ENCODE results near the gene MOB3B. TPM values are rescaled to one million over a fixed set of nuclear protein-coding genes. Genes with fewer than 3 reads are reported as not detected.

Gene MOB3B
- total and polyA plus RNA-seq, 2 of the 13 experiments (the other 11 are each of a cell fraction or from before 2014, with no cell fraction given) = 0.03 to 0.09 TPM

- BruUV-seq (replicated peaks) = no TSS peak
- CTCF ChIA-PET (ENCODE audit: low intra/inter-chr PET ratio, low total read pairs) = no interaction called here
- intact Hi-C loops (cut with micrococcal nuclease; ENCODE audit: unreplicated experiment) = no loop called here
Observed at GRCh38 chr9:27554712-27555111, 25.1 kb upstream of the MOB3B start.

DNA sequence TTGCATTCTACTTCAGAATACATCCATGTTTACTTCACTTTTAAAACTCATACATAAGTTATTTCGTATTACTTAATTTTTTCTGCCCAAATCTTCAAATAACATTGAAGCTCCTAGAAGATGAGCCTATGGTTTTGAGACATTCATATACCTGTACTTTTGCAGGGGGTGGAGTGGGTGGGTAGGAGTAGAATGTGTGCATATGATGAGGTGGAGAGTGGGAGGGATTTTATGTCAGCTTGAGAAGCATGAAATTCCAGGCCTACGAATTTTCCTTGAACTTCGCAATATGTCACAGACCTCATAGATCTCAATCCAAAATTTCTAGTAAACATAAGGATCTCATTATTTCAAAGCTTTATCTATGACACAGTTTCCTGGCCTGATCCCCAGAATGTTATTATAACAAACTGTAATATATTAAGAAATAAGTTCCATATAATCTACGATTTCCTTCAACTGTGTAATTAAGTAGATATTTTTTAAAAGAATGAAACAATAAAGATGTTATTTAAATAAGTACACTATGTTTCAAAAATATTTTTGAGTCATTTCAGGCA lies 19.7 kb upstream of the MOB3B start:
- no peaks in the 10 kb centered on the region for H3K79me2 ChIP-seq (ENCODE audit: insufficient read depth, low read length)
- no peak overlapping the region for H2AFZ ChIP-seq (ENCODE audit: low read length)
- H3K4me3 ChIP-seq (replicated peaks in 1 of 3; ENCODE audit: insufficient read depth in 1 of 3, low read depth in 2 of 3, low read length in 3 of 3) = no peak overlapping the region
- BruUV-seq (replicated peaks) = no TSS peak
- no peak overlapping the region for H3K4me2 ChIP-seq (ENCODE audit: low read depth, low read length)
- H3K36me3 ChIP-seq (replicated peaks in 1 of 2; ENCODE audit: control insufficient read depth in 1 of 2, insufficient read depth in 2 of 2, low read length in 2 of 2) = no peaks in the 10 kb centered on the region
- H3K27ac ChIP-seq (ENCODE audit: extremely low read length, insufficient read depth, low read length) = no peak overlapping the region
- H3K9ac ChIP-seq (ENCODE audit: insufficient read depth, low read depth, low read length) = no peak overlapping the region
- DNase-seq (ENCODE audit: low spot score) = no peak
- no peaks in the 10 kb centered on the region for H4K20me1 ChIP-seq (ENCODE audit: insufficient read depth, low read length)
- ATAC-seq = no peak
- CTCF ChIA-PET (ENCODE audit: low intra/inter-chr PET ratio, low total read pairs) = interaction anchor here (2.2 kb wide), 1 partner anchor 216 kb away, joined by 21 read pairs; no protein-coding TSS in a partner anchor
- in situ Hi-C loops (cut with HindIII; ENCODE audit: extremely low pct_ligation_motif_present, low pct_unique_long_range_greater_than_20kb) (no loop called here), intact Hi-C loops (cut with micrococcal nuclease; ENCODE audit: unreplicated experiment) (loop anchor here (5.0 kb wide), 1 partner anchor 302 kb away; no protein-coding TSS in a partner anchor)
- no peak for TF ChIP-seq ZNF33B (CRISPR knock-in tag; IDR thresholded peaks at IDR 0.05)
- TF ChIP-seq KLF15 (CRISPR knock-in tag; IDR thresholded peaks at IDR 0.05; ENCODE audit: borderline replicate concordance) = no peak
- TF ChIP-seq ELF1 (CRISPR knock-in tag; IDR thresholded peaks at IDR 0.05) = no peak
- no peak for TF ChIP-seq RFX1 (IDR thresholded peaks at IDR 0.05)
- TF ChIP-seq, protein P1, sequence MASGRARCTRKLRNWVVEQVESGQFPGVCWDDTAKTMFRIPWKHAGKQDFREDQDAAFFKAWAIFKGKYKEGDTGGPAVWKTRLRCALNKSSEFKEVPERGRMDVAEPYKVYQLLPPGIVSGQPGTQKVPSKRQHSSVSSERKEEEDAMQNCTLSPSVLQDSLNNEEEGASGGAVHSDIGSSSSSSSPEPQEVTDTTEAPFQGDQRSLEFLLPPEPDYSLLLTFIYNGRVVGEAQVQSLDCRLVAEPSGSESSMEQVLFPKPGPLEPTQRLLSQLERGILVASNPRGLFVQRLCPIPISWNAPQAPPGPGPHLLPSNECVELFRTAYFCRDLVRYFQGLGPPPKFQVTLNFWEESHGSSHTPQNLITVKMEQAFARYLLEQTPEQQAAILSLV (CRISPR knock-in tag; IDR thresholded peaks at IDR 0.05; ENCODE audit: borderline replicate concordance) = no peak
- TF ChIP-seq NFKBIZ (CRISPR knock-in tag; IDR thresholded peaks at IDR 0.05) = no peak
- TF ChIP-seq MED1 (CRISPR knock-in tag; IDR thresholded peaks at IDR 0.05) = no peak
- no peak for TF ChIP-seq SCMH1 (CRISPR knock-in tag; IDR thresholded peaks at IDR 0.05; ENCODE audit: borderline replicate concordance)
- TF ChIP-seq ZNF792 (CRISPR knock-in tag; IDR thresholded peaks at IDR 0.05) = no peak
- TF ChIP-seq ZNF234 (CRISPR knock-in tag; conservative IDR thresholded peaks at IDR 0.05) = no peak
- no peak for TF ChIP-seq CENPT (CRISPR knock-in tag; IDR thresholded peaks at IDR 0.05; ENCODE audit: low read depth)
- no peak for TF ChIP-seq CBX5 (CRISPR knock-in tag; IDR thresholded peaks at IDR 0.05; ENCODE audit: borderline replicate concordance)
- TF ChIP-seq PITX1 (CRISPR knock-in tag; IDR thresholded peaks at IDR 0.05) = no peak
- 98% methylated on average over 4 of the region's 4 CpGs for WGBS (ENCODE audit: low lambda C conversion rate)
- H3K27me3 ChIP-seq (ENCODE audit: control insufficient read depth in 1 of 2, insufficient read depth in 2 of 2, low read length in 2 of 2) = no peaks in the 10 kb centered on the region
- POLR2A ChIA-PET = no interaction called here
- H3K4me1 ChIP-seq (ENCODE audit: insufficient read depth, low read length) = no peaks in the 10 kb centered on the region
- H3K9me3 ChIP-seq (ENCODE audit: low read length) = no peaks in the 10 kb centered on the region
- no peak for FAIRE-seq

More at GRCh38 chr9:27554712-27555111, 25.1 kb upstream of the MOB3B start:
- Histone ChIP-seq H3K36me3 (replicated peaks in 1 of 2; ENCODE audit: control insufficient read depth in 1 of 2, insufficient read depth in 2 of 2, low read length in 2 of 2) (no peaks in the 10 kb centered on the region), H3K79me2 (ENCODE audit: insufficient read depth, low read length) (no peaks in the 10 kb centered on the region), H3K27ac (ENCODE audit: extremely low read length, insufficient read depth, low read length) (no peak overlapping the region), H3K9ac (ENCODE audit: insufficient read depth, low read depth, low read length) (no peak overlapping the region), H2AFZ (ENCODE audit: low read length) (no peak overlapping the region), H4K20me1 (ENCODE audit: insufficient read depth, low read length) (no peaks in the 10 kb centered on the region), H3K27me3 (ENCODE audit: control insufficient read depth in 1 of 2, insufficient read depth in 2 of 2, low read length in 2 of 2) (no peaks in the 10 kb centered on the region), H3K9me3 (ENCODE audit: low read length) (no peaks in the 10 kb centered on the region), H3K4me2 (ENCODE audit: low read depth, low read length) (no peak overlapping the region), H3K4me3 (replicated peaks in 1 of 3; ENCODE audit: insufficient read depth in 1 of 3, low read depth in 2 of 3, low read length in 3 of 3) (no peak overlapping the region), H3K4me1 (ENCODE audit: insufficient read depth, low read length) (no peaks in the 10 kb centered on the region)
- POLR2A ChIA-PET = no interaction called here
- FAIRE-seq (no peak), DNase-seq (ENCODE audit: low spot score) (no peak), ATAC-seq (no peak)
- in situ Hi-C loops (cut with HindIII; ENCODE audit: extremely low pct_ligation_motif_present, low pct_unique_long_range_greater_than_20kb) = no loop called here
- WGBS (ENCODE audit: low lambda C conversion rate) = 87% methylated on average over 1 of the region's 1 CpG
- TF ChIP-seq MAFK (conservative IDR thresholded peaks at IDR 0.05 in 1 of 2, IDR thresholded peaks at IDR 0.05 in 1 of 2; ENCODE audit: low read length in 2 of 2) = peak; percentile 89 to 94
- peak; percentile 93 for TF ChIP-seq MAFF (IDR thresholded peaks at IDR 0.05; ENCODE audit: low read depth, low read length)
- TF ChIP-seq NR2F6 (IDR thresholded peaks at IDR 0.05) = no peak
- no peak for TF ChIP-seq NR2F6 (CRISPR knock-in tag; IDR thresholded peaks at IDR 0.05)

All from HepG2 (cell line).